ENCODE results near the gene MEA1. TPM values are rescaled to one million over a fixed set of nuclear protein-coding genes. Genes with fewer than 3 reads are reported as not detected.

The MEA1 gene
- total RNA-seq, result 76.3 and 99.3 TPM in 2 replicates

GRCh38 chr6:43013843-43014433, at the start of gene MEA1, which contains the start of gene KLHDC3:
MEA1 (minus strand) TSS chr6:43013946; CDS start chr6:43013813, 133 bp downstream.
KLHDC3 (plus strand) TSS chr6:43014249; CDS start chr6:43017193, 2,944 bp downstream.

GRCh38 chr6:43059168-43060033, 45.7 kb upstream of the MEA1 start, which contains the start of the genes KLC4 and MRPL2:
KLC4 (plus strand) TSS chr6:43059631; CDS start chr6:43061336, 1,705 bp downstream.
MRPL2 (minus strand) TSS chr6:43059434; CDS start chr6:43059381, 53 bp downstream.

GRCh38 chr6:43053545-43054205, 39.9 kb upstream of the MEA1 start, which contains the start of gene CUL7:
CUL7 (minus strand) TSS chr6:43053851; CDS start chr6:43052788, 1,063 bp downstream.

GRCh38 chr6:43021270-43022047, 7.7 kb upstream of the MEA1 start, which contains the start of gene RRP36:
RRP36 (plus strand) TSS chr6:43021623; CDS start chr6:43021655, 32 bp downstream.

GRCh38 chr6:42984001-42984923, 29.5 kb downstream of the MEA1 start, which contains the start of gene PPP2R5D:
PPP2R5D (plus strand) TSS chr6:42984570; CDS start chr6:42984678, 108 bp downstream.

GRCh38 chr6:42978839-42979522, 34.8 kb downstream of the MEA1 start, which contains the start of gene PEX6:
PEX6 (minus strand) TSS chr6:42979181; CDS start chr6:42979150, 31 bp downstream.

Other genes with a start within 250 kb of the MEA1 start
- gene BICRAL, start 231.9 kb downstream of the MEA1 start, total RNA-seq, result 2.1 and 4.4 TPM in 2 replicates
- gene RPL7L1, start 134.3 kb downstream of the MEA1 start, total RNA-seq, result 96.4 and 119 TPM in 2 replicates
- not detected in 2 replicates for gene PTCRA, start 97.9 kb downstream of the MEA1 start, total RNA-seq
- 45.3 and 62.0 TPM in 2 replicates for gene CNPY3, start 84.5 kb downstream of the MEA1 start, total RNA-seq
- gene GNMT, start 53.2 kb downstream of the MEA1 start, total RNA-seq, result not detected in 2 replicates
- 28.0 and 37.4 TPM in 2 replicates for gene PEX6, start 34.8 kb downstream of the MEA1 start, total RNA-seq
- gene PPP2R5D, start 29.4 kb downstream of the MEA1 start, total RNA-seq, result 40.5 and 48.1 TPM in 2 replicates
- gene KLHDC3, start 303 bp upstream of the MEA1 start, total RNA-seq, result 61.0 and 76.7 TPM in 2 replicates
- gene RRP36, start 7.7 kb upstream of the MEA1 start, total RNA-seq, result 74.8 and 102 TPM in 2 replicates
- 11.2 and 20.9 TPM in 2 replicates for gene CUL7, start 39.9 kb upstream of the MEA1 start, total RNA-seq
- 42.7 and 67.2 TPM in 2 replicates for gene MRPL2, start 45.5 kb upstream of the MEA1 start, total RNA-seq
- 11.6 and 14.6 TPM in 2 replicates for gene KLC4, start 45.7 kb upstream of the MEA1 start, total RNA-seq
- gene PTK7, start 62.4 kb upstream of the MEA1 start, total RNA-seq, result 118 and 123 TPM in 2 replicates
- gene SRF, start 157.3 kb upstream of the MEA1 start, total RNA-seq, result 21.0 and 31.2 TPM in 2 replicates
- gene CUL9, start 168.2 kb upstream of the MEA1 start, total RNA-seq, result 27.9 and 50.4 TPM in 2 replicates
- gene DNPH1, start 215.5 kb upstream of the MEA1 start, total RNA-seq, result 222 and 226 TPM in 2 replicates
- gene TTBK1, start 229.5 kb upstream of the MEA1 start, total RNA-seq, result 0.04 TPM in 1 of 2 replicates, not detected in the other